SKM-1 (cell line): ENCODE results near the gene ANKZF1.
"Not testable (repeated sequence)": the region's sequence is repeated elsewhere in the genome, so short reads cannot be mapped to it uniquely, and the experiment has no call there.

Experiments
- DNase-seq: peaks from one replicate; lab custom pipeline; 2025; ENCODE audit not compliant: unreplicated experiment; lab: John Stamatoyannopoulos, UW

ANKZF1 gene

GRCh38 chr2:219229305-219230058 lies at the start of gene ANKZF1, which contains the start of gene ATG9A:
ANKZF1 (plus strand) TSS chr2:219229806; CDS start chr2:219230258, 452 bp downstream.
ATG9A (minus strand) TSS chr2:219229636; CDS start chr2:219228024, 1,612 bp downstream.
- peak; percentile 98 for DNase-seq

GRCh38 chr2:219180961-219181360 lies 48.6 kb upstream of the ANKZF1 start:
- no peak for DNase-seq

GRCh38 chr2:219181531-219181930 lies 48.1 kb upstream of the ANKZF1 start:
- DNase-seq: no peak

- DNase-seq: no peak
Measured at GRCh38 chr2:219182331-219183150, 47.1 kb upstream of the ANKZF1 start.

- DNase-seq: no peak
Measured at GRCh38 chr2:219183151-219183772, 46.3 kb upstream of the ANKZF1 start.

GRCh38 chr2:219184121-219184520 lies 45.5 kb upstream of the ANKZF1 start:
- DNase-seq: no peak

- DNase-seq: no peak
Measured at GRCh38 chr2:219186754-219187456, 42.7 kb upstream of the ANKZF1 start.

- no peak for DNase-seq
Measured at GRCh38 chr2:219197388-219197787, 32.2 kb upstream of the ANKZF1 start.

- DNase-seq: no peak
Measured at GRCh38 chr2:219198974-219199373, 30.6 kb upstream of the ANKZF1 start.

- no peak for DNase-seq
Measured at GRCh38 chr2:219199470-219200211, 30.0 kb upstream of the ANKZF1 start.

- not testable (repeated sequence) for DNase-seq
Measured at GRCh38 chr2:219200502-219201326, 28.9 kb upstream of the ANKZF1 start.

GRCh38 chr2:219201331-219201730 lies 28.3 kb upstream of the ANKZF1 start:
- not testable (repeated sequence) for DNase-seq

- DNase-seq: no peak
Measured at GRCh38 chr2:219204425-219205164, 25.0 kb upstream of the ANKZF1 start.

- no peak for DNase-seq
Measured at GRCh38 chr2:219205165-219205538, 24.5 kb upstream of the ANKZF1 start.

GRCh38 chr2:219205981-219206327 lies 23.7 kb upstream of the ANKZF1 start:
- DNase-seq: no peak

- peak; percentile 80 for DNase-seq
Measured at GRCh38 chr2:219206328-219207133, 23.1 kb upstream of the ANKZF1 start, which contains the start of gene ZFAND2B. ZFAND2B (plus strand) TSS chr2:219206782; CDS start chr2:219206988, 206 bp downstream.

- DNase-seq: no peak
Measured at GRCh38 chr2:219207134-219207883, 22.3 kb upstream of the ANKZF1 start.
